Measurements from ENCODE around the gene BRMS1. TPM values are rescaled to one million over a fixed set of nuclear protein-coding genes. Genes with fewer than 3 reads are reported as not detected.
"Not testable (repeated sequence)": the region's sequence is repeated elsewhere in the genome, so short reads cannot be mapped to it uniquely, and the experiment has no call there.

Gene BRMS1
- total RNA-seq, 1 donor from 2014 or later = 28.2 TPM

DNA sequence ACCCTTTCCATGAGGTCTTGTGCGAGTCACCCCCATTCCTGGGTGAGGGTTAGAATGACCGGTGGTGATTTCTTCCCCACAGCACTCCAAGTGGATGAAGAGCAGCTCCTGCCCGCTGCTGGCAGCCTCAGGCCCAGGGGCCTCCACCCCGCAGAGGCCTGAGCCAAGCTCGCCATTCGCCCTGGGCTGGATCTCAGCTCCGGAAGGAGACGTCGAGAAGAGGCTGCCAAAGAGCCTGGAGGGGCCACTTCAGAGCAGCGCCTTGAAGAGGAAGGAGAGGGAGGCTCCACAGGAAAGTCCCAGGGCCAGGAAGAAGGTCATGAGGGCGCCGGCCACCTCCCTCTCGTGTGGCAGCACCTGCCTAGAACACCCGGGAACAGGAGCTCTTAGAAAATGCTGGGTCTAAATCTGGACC lies 18.3 kb upstream of the BRMS1 start:
- peaks cover 21 to 38% (median 25%) of the 10 kb centered on the region in 3 donors for H3K4me1 ChIP-seq (ENCODE audit: control insufficient read depth in 3 of 3, insufficient read depth in 3 of 3, low read length in 3 of 3)
- peaks cover 36 to 42% (median 39%) of the 10 kb centered on the region in 3 donors for H3K36me3 ChIP-seq (ENCODE audit: control insufficient read depth in 3 of 3, insufficient read depth in 3 of 3, low read length in 3 of 3)
- H3K9me3 ChIP-seq (ENCODE audit: control insufficient read depth in 3 of 3, low read length in 3 of 3) = no peaks in the 10 kb centered on the region
- H3K9ac ChIP-seq (ENCODE audit: low read depth in 1 of 3, low read length in 3 of 3) = peak overlapping the region in 1 of 3 donors; percentile 40
- H3K27ac ChIP-seq (ENCODE audit: low read depth, low read length) = no peak overlapping the region
- no peaks in the 10 kb centered on the region for H3K27me3 ChIP-seq (ENCODE audit: control insufficient read depth in 3 of 3, insufficient read depth in 3 of 3, low read length in 3 of 3)
- no peak overlapping the region for H3K4me3 ChIP-seq (ENCODE audit: low read length in 3 of 3)

DNA sequence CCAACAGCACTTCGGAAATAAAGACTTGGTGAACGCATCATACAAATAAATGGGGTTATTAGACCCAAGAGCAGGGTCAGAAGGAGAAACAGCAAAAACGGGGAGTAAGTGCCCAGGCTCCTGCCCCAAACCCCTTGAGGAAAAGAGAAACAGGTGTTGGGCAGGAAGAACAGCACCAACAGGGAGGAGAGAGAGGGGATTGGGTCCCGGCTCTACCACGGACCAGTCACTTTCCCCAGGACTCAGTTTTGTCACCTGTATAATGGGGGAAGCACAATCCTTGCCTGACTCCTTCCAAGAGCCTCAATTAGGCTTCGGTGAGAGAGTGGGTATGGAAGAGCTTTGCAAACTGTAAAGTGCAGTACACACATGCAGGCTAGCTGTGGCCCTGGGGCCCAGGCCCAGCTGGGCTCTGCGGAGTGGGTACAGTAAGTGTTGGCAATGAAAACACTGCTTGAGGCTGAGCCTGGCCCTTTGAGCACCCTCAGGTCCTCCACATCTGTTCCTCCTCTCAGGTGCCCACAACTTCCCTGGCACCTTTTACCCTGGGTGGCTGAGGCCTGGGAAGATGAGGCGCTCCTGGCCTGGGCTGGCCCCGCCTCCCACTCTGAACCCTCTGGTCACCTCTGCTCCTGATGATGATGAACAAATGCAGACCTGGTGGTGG lies 17.7 kb upstream of the BRMS1 start:
- H3K9me3 ChIP-seq (ENCODE audit: control insufficient read depth in 3 of 3, low read length in 3 of 3) = no peaks in the 10 kb centered on the region
- H3K36me3 ChIP-seq (ENCODE audit: control insufficient read depth in 3 of 3, insufficient read depth in 3 of 3, low read length in 3 of 3) = peaks cover 32 to 38% (median 34%) of the 10 kb centered on the region in 3 donors
- no peak overlapping the region for H3K9ac ChIP-seq (ENCODE audit: low read depth in 1 of 3, low read length in 3 of 3)
- peaks cover 15 to 32% (median 19%) of the 10 kb centered on the region in 3 donors for H3K4me1 ChIP-seq (ENCODE audit: control insufficient read depth in 3 of 3, insufficient read depth in 3 of 3, low read length in 3 of 3)
- no peaks in the 10 kb centered on the region for H3K27me3 ChIP-seq (ENCODE audit: control insufficient read depth in 3 of 3, insufficient read depth in 3 of 3, low read length in 3 of 3)
- H3K4me3 ChIP-seq (ENCODE audit: low read length in 3 of 3) = no peak overlapping the region
- no peak overlapping the region for H3K27ac ChIP-seq (ENCODE audit: low read depth, low read length)

DNA sequence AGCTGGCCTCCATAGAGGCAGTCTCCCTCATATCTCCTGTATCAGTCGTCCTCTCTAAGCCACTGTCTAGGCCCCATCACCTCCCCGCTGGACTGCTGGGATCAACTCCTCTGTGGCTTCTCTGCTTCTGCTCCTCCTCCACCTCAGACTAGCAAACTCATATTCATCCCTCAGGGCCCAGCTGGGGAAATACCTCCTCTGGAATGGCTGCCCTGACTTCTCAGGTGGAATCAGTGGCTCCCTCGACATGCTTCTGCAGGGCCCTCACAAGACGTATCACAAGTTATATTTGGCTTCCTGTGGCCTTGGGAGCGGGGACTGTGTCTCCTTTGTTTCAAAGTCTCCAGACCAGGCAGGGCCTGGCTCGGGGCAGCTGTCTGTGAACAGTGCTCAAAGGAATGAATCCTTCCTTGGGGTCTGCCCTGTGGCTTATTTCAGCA lies 16.6 kb upstream of the BRMS1 start:
- no peaks in the 10 kb centered on the region for H3K27me3 ChIP-seq (ENCODE audit: control insufficient read depth in 3 of 3, insufficient read depth in 3 of 3, low read length in 3 of 3)
- no peak overlapping the region for H3K9ac ChIP-seq (ENCODE audit: low read depth in 1 of 3, low read length in 3 of 3)
- H3K27ac ChIP-seq (ENCODE audit: low read depth, low read length) = no peak overlapping the region
- H3K4me1 ChIP-seq (ENCODE audit: control insufficient read depth in 3 of 3, insufficient read depth in 3 of 3, low read length in 3 of 3) = peaks cover 5 to 21% (median 11%) of the 10 kb centered on the region in 3 donors
- H3K36me3 ChIP-seq (ENCODE audit: control insufficient read depth in 3 of 3, insufficient read depth in 3 of 3, low read length in 3 of 3) = peaks cover 23 to 27% (median 25%) of the 10 kb centered on the region in 3 donors
- no peaks in the 10 kb centered on the region for H3K9me3 ChIP-seq (ENCODE audit: control insufficient read depth in 3 of 3, low read length in 3 of 3)
- H3K4me3 ChIP-seq (ENCODE audit: low read length in 3 of 3) = no peak overlapping the region

DNA sequence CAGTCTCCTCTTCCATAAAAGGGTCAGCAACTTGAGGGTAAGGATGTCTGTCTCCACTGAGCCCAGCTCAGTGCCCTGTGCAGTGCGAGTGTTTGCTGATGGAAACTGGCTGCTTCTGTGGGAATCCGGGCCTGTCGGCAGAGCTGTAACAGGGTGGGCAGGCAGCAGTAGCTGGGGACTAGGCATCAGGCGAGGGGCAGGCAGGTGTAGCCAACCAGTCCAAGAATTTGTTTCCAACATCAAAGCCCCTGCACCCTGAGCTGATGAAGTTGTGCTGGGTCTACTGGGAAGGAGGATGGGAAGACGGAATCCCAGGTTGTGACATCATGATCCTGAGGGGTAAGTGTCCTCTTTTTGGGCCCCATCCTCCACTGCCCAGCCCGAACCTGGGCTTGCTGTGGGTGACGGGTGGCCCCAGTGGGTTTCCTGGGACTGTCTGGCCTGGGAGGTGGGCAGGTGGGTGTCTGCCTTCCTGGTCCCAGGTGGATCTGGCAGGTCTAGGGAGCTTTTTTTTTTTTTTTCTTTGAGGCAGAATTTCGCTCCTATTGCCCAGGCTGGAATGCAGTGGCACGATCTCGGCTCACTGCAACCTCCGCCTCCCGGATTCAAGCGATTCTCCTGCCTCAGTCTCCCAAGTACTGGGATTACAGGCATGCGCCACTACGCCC lies 15.6 kb upstream of the BRMS1 start:
- no peak overlapping the region for H3K27ac ChIP-seq (ENCODE audit: low read depth, low read length)

DNA sequence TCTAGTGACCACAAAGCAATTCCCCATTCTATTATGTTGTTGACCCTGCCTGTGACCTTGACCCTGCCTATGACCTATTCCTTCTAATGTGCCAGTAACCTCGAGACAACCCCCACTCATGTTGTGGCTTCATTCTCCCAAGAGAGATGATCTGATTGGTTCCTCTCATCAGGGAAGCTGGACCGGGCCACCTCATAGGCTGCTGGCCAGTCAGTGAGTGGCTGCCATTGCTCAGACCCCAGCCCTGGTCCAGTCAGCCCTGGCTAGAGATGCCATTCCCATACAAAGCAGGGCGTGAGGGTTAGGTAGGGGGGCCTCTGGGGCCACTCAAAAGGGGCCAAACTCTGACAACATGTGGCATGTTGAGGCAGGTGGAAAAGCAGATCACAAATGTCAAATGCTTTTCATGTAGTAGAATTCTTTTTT lies 14.8 kb upstream of the BRMS1 start:
- H3K27ac ChIP-seq (ENCODE audit: low read depth, low read length) = no peak overlapping the region
- H3K36me3 ChIP-seq (ENCODE audit: control insufficient read depth in 3 of 3, insufficient read depth in 3 of 3, low read length in 3 of 3) = peaks cover 13 to 14% (median 13%) of the 10 kb centered on the region in 3 donors
- peaks cover 0 to 10% (median 4%) of the 10 kb centered on the region in 3 donors for H3K4me1 ChIP-seq (ENCODE audit: control insufficient read depth in 3 of 3, insufficient read depth in 3 of 3, low read length in 3 of 3)
- H3K4me3 ChIP-seq (ENCODE audit: low read length in 3 of 3) = no peak overlapping the region
- no peaks in the 10 kb centered on the region for H3K27me3 ChIP-seq (ENCODE audit: control insufficient read depth in 3 of 3, insufficient read depth in 3 of 3, low read length in 3 of 3)
- no peak overlapping the region for H3K9ac ChIP-seq (ENCODE audit: low read depth in 1 of 3, low read length in 3 of 3)
- no peaks in the 10 kb centered on the region for H3K9me3 ChIP-seq (ENCODE audit: control insufficient read depth in 3 of 3, low read length in 3 of 3)

More for the DNA sequence above, 15.6 kb upstream of the BRMS1 start:
- Histone ChIP-seq H3K27me3 (ENCODE audit: control insufficient read depth in 3 of 3, insufficient read depth in 3 of 3, low read length in 3 of 3) (no peaks in the 10 kb centered on the region), H3K9me3 (ENCODE audit: control insufficient read depth in 3 of 3, low read length in 3 of 3) (no peaks in the 10 kb centered on the region), H3K36me3 (ENCODE audit: control insufficient read depth in 3 of 3, insufficient read depth in 3 of 3, low read length in 3 of 3) (peaks cover 15 to 18% (median 15%) of the 10 kb centered on the region in 3 donors), H3K4me3 (ENCODE audit: low read length in 3 of 3) (no peak overlapping the region), H3K9ac (ENCODE audit: low read depth in 1 of 3, low read length in 3 of 3) (peak overlapping the region in 1 of 3 donors; percentile 40), H3K4me1 (ENCODE audit: control insufficient read depth in 3 of 3, insufficient read depth in 3 of 3, low read length in 3 of 3) (peaks cover 0 to 11% (median 5%) of the 10 kb centered on the region in 3 donors)

DNA sequence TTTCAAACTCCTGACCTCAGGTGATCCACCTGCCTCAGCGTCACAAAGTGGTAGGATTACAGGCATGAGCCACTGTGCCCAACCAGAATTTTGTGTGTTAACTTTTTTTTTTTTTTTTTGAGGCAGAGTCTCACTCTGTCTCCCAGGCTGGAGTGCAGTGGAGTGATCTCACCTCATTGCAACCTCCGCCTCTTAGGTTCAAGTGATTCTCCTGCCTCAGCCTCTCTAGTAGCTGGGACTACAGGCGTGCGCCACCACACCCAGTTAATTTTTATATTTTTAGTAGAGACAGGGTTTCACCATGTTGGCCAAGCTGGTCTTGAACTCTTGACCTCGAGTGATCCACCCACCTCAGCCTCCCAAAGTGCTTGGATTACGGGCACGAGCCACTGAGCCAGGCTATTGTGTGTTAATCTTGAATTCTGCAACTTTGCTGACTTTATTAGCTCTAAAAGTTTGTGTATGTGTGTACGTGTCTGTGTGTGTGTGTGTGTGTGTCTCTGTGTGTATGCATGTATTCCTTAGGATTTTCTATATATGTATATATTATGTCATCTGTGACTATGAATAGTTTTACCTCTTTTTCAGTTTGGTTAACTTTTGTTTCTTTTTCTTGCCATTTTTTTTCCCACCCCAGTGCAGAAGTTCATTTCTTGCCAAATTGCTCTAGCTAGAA lies 5.8 kb upstream of the BRMS1 start:
- not testable (repeated sequence) for H3K27me3 ChIP-seq (ENCODE audit: control insufficient read depth in 3 of 3, insufficient read depth in 3 of 3, low read length in 3 of 3); H3K9ac ChIP-seq (ENCODE audit: low read depth in 1 of 3, low read length in 3 of 3); H3K36me3 ChIP-seq (ENCODE audit: control insufficient read depth in 3 of 3, insufficient read depth in 3 of 3, low read length in 3 of 3); H3K27ac ChIP-seq (ENCODE audit: low read depth, low read length); H3K4me3 ChIP-seq (ENCODE audit: low read length in 3 of 3); H3K9me3 ChIP-seq (ENCODE audit: control insufficient read depth in 3 of 3, low read length in 3 of 3)
- H3K4me1 ChIP-seq (ENCODE audit: control insufficient read depth in 3 of 3, insufficient read depth in 3 of 3, low read length in 3 of 3) = peaks cover 16 to 18% (median 17%) of the 10 kb centered on the region in 3 donors

DNA sequence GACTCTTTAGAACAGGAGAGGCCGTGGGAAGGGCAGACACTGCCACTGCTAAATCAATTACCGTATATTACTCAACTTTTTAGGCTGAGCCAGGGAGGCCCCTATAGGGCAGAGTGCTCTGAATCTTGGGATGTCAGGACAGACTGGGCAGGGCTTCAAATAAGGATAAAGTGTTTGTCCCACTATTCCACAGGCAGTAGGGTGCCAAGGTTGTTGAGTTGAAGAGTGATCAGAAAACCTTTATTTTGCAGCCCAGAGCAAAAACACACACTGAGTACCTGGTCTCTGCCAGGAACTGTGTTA lies 4.1 kb upstream of the BRMS1 start:
- peak overlapping the region in 1 of 3 donors; percentile 21 for H3K9ac ChIP-seq (ENCODE audit: low read depth in 1 of 3, low read length in 3 of 3)
- no peaks in the 10 kb centered on the region for H3K27me3 ChIP-seq (ENCODE audit: control insufficient read depth in 3 of 3, insufficient read depth in 3 of 3, low read length in 3 of 3)

DNA sequence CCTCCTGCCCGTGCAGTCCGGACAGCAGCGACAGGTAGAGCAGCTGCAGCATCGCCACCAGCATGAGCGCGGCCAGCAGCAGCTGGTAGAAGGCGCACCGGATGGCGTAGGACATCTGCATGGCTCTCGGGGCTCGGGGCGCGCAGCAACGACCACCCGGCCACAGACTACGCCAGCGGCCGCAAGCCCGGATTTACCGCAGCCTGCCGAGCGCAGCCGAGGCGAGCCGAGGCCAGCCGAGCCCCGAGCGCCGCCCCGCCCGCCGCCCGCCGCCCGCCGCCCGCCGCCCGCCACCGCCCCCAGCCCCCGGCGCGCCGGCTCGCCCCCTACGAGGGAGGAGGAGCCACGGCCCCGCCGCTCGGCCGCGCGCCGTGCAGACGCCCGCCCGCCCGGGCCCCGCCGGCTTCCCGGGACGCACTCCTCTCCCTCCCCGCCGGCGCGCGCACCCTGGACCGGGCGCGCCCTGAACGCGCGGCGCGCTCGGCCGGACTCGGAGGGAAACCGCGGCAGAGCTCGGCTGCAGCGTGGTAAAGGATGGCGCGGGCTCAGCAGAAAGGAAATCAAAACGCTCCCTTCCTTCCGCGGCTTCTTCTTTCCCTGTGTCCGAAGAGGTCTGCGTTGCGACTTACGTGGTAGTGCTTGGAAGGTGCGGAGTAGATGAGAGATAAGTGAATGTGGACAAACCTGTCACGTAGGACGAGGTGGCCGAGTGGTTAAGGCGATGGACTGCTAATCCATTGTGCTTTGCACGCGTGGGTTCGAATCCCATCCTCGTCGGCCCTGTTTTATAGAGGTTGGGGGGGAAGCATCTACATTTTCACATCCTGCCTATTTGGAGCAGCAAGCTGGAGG lies 2.7 kb upstream of the BRMS1 start, which contains the start of gene B4GAT1:
TSS of gene B4GAT1 (minus strand) at position 205 of the 852 bp plus-strand sequence. CDS start at position 121, 84 bp downstream.
- Histone ChIP-seq H3K27me3 (ENCODE audit: control insufficient read depth in 3 of 3, insufficient read depth in 3 of 3, low read length in 3 of 3) (no peaks in the 10 kb centered on the region), H3K4me1 (ENCODE audit: control insufficient read depth in 3 of 3, insufficient read depth in 3 of 3, low read length in 3 of 3) (peaks cover 38 to 44% (median 38%) of the 10 kb centered on the region in 3 donors)

More for the DNA sequence above, 4.1 kb upstream of the BRMS1 start:
- H3K36me3 ChIP-seq (ENCODE audit: control insufficient read depth in 3 of 3, insufficient read depth in 3 of 3, low read length in 3 of 3) = no peaks in the 10 kb centered on the region
- H3K9me3 ChIP-seq (ENCODE audit: control insufficient read depth in 3 of 3, low read length in 3 of 3) = no peaks in the 10 kb centered on the region
- H3K4me3 ChIP-seq (ENCODE audit: low read length in 3 of 3) = no peak overlapping the region
- H3K4me1 ChIP-seq (ENCODE audit: control insufficient read depth in 3 of 3, insufficient read depth in 3 of 3, low read length in 3 of 3) = peaks cover 29 to 32% (median 30%) of the 10 kb centered on the region in 3 donors
- no peak overlapping the region for H3K27ac ChIP-seq (ENCODE audit: low read depth, low read length)

More for the DNA sequence above, 2.7 kb upstream of the BRMS1 start, which contains the start of gene B4GAT1:
- peak within 1 kb of the TSS; percentile 94 to 97 (median 95) for H3K9ac ChIP-seq (ENCODE audit: low read depth in 1 of 3, low read length in 3 of 3)
- peak within 1 kb of the TSS; percentile 77 for H3K27ac ChIP-seq (ENCODE audit: low read depth, low read length)
- no peaks in the 10 kb centered on the region for H3K9me3 ChIP-seq (ENCODE audit: control insufficient read depth in 3 of 3, low read length in 3 of 3)
- H3K36me3 ChIP-seq (ENCODE audit: control insufficient read depth in 3 of 3, insufficient read depth in 3 of 3, low read length in 3 of 3) = peaks cover 0 to 5% (median 0%) of the 10 kb centered on the region in 3 donors
- H3K4me3 ChIP-seq (ENCODE audit: low read length in 3 of 3) = peak within 1 kb of the TSS; percentile 88 to 99 (median 95)

Measured in skeletal muscle tissue (tissue), 4 donors.